ENCODE measurements around the gene PHACTR1.
A peak's percentile ranks its signal among the peaks of the same experiment; 100 is the strongest.

Gene PHACTR1

GRCh38 chr6:12704946-12705345, 11.6 kb upstream of the PHACTR1 start:
- no peak for TF ChIP-seq CTCF (IDR thresholded peaks at IDR 0.05; ENCODE audit: low read depth, low read length)
- in situ Hi-C loops (cut with HindIII; ENCODE audit: low sequenced_read_pairs), result no loop called here
- H3K4me3 ChIP-seq (ENCODE audit: low read depth, low read length), result no peak overlapping the region
- no peak for DNase-seq (ENCODE audit: low read depth, low spot score)

DNA sequence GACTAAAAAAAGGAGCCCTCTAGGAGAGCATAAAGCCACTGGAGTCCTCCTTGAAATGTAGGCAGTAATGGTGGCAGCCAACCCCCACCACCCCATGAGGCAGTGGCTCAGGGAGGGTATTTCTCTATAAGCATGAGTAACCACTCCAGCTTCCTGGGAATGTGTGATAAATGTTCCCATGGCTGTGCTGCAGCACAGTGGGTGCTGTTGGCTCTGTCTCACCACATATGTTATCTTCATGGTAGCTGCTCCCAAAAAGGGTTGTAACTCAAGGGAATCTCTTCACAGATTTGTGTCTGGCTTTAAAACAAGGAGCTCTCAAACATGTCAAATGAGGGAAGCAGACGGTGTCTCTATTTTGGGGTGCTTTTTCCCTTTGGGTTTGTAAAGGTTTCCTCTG, 7.5 kb upstream of the PHACTR1 start:
- peak; percentile 48 for DNase-seq (ENCODE audit: low read depth, low spot score)
- no peak for TF ChIP-seq CTCF (IDR thresholded peaks at IDR 0.05; ENCODE audit: low read depth, low read length)
- H3K4me3 ChIP-seq (ENCODE audit: low read depth, low read length), result no peak overlapping the region
- in situ Hi-C loops (cut with HindIII; ENCODE audit: low sequenced_read_pairs), result no loop called here

- in situ Hi-C loops (cut with HindIII; ENCODE audit: low sequenced_read_pairs), result no loop called here
- H3K4me3 ChIP-seq (ENCODE audit: low read depth, low read length), result no peak overlapping the region
- TF ChIP-seq CTCF (IDR thresholded peaks at IDR 0.05; ENCODE audit: low read depth, low read length), result no peak
- DNase-seq (ENCODE audit: low read depth, low spot score), result peak; percentile 2
Observed at GRCh38 chr6:12709556-12710232, 6.9 kb upstream of the PHACTR1 start.

DNA sequence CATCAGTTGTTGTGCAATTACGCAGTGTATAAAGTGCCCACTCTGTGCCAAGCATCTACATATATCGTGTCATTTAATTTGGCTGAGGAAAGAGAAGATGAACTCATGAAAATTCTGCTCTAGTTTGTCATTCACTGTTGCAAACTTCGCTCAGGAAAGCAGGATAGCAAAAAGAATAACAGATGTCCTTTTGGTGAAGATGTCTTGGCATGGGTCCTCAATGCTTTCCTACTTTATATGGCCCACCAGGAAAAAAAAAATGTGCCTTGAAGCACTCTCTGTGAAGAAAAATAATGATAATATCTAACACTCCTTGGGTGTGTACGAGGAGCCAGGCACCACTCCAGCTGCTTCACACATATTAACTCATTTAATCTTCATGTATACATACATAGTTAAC, 5.6 kb upstream of the PHACTR1 start:
- no peak for TF ChIP-seq CTCF (IDR thresholded peaks at IDR 0.05; ENCODE audit: low read depth, low read length)
- in situ Hi-C loops (cut with HindIII; ENCODE audit: low sequenced_read_pairs), result no loop called here
- no peak for DNase-seq (ENCODE audit: low read depth, low spot score)
- H3K4me3 ChIP-seq (ENCODE audit: low read depth, low read length), result no peak overlapping the region

- TF ChIP-seq CTCF (IDR thresholded peaks at IDR 0.05; ENCODE audit: low read depth, low read length), result no peak
- no peak for DNase-seq (ENCODE audit: low read depth, low spot score)
- H3K4me3 ChIP-seq (ENCODE audit: low read depth, low read length), result no peak overlapping the region
- in situ Hi-C loops (cut with HindIII; ENCODE audit: low sequenced_read_pairs), result no loop called here
Observed at GRCh38 chr6:12714022-12714421, 2.5 kb upstream of the PHACTR1 start.

GRCh38 chr6:12715437-12715836, 1.1 kb upstream of the PHACTR1 start:
- DNase-seq (ENCODE audit: low read depth, low spot score), result no peak
- in situ Hi-C loops (cut with HindIII; ENCODE audit: low sequenced_read_pairs), result no loop called here
- TF ChIP-seq CTCF (IDR thresholded peaks at IDR 0.05; ENCODE audit: low read depth, low read length), result no peak
- no peak overlapping the region for H3K4me3 ChIP-seq (ENCODE audit: low read depth, low read length)
